ENCODE results near the gene HSD3B1. TPM values are rescaled to one million over a fixed set of nuclear protein-coding genes. Genes with fewer than 3 reads are reported as not detected.

Gene HSD3B1
- polyA plus RNA-seq, 1 donor (not counting 4 experiments of a cell fraction or from before 2014, with no cell fraction given): 0.34 TPM

DNA sequence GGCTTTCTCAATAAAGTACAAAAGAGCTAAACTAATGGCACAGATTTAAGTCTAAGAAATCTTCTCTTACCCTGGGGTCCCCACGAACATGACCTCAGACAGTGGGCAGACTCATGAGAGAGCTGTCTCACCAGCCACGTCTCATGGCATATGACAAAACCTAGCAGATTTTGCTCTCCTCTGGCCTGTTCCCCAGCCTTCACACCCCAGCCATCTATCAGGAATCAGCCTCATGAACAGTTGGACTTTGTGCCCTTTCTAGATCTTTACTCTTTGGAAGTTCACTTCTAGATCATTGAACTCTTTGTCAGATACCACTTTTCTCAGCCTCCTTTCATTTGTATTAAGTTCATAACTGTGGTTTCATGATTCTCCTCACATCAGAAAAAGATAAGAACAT lies 14.2 kb upstream of the HSD3B1 start:
- no peaks in the 10 kb centered on the region for H3K27me3 ChIP-seq (ENCODE audit: control insufficient read depth, extremely low read depth, insufficient read depth, low read length)
- no peak overlapping the region for H3K9ac ChIP-seq (ENCODE audit: control insufficient read depth, extremely low read depth, insufficient read depth, low read length)
- no peaks in the 10 kb centered on the region for H4K20me1 ChIP-seq (ENCODE audit: control insufficient read depth, extremely low read depth, insufficient read depth, low read length)
- H3K36me3 ChIP-seq (ENCODE audit: control insufficient read depth in 2 of 2, extremely low read depth in 1 of 2, insufficient read depth in 2 of 2, low read length in 2 of 2): no peaks in the 10 kb centered on the region
- FAIRE-seq (no peak), DNase-seq (ENCODE audit: low read depth, low spot score) (no peak)
- dilution Hi-C loops (cut with MboI; ENCODE audit: extremely low pct_ligation_motif_present, low sequenced_read_pairs): no loop called here
- H3K4me1 ChIP-seq (ENCODE audit: control insufficient read depth, extremely low read depth, insufficient read depth, low read length): no peaks in the 10 kb centered on the region
- H3K4me3 ChIP-seq (ENCODE audit: control insufficient read depth in 2 of 3, extremely low read depth in 1 of 3, insufficient read depth in 2 of 3, low read depth in 1 of 3, low read length in 3 of 3): no peak overlapping the region
- TF ChIP-seq CTCF (optimal IDR thresholded peaks at IDR 0.05 in 1 of 3, IDR thresholded peaks at IDR 0.05 in 1 of 3, conservative IDR thresholded peaks at IDR 0.05 in 1 of 3; ENCODE audit: extremely low read depth in 1 of 3, insufficient read depth in 2 of 3, low read length in 3 of 3): no peak
- TF ChIP-seq EZH2 (IDR thresholded peaks at IDR 0.05; ENCODE audit: low read length): no peak
- no peak overlapping the region for H2AFZ ChIP-seq (ENCODE audit: control insufficient read depth, low read length)
- no peak overlapping the region for H3K27ac ChIP-seq (ENCODE audit: control insufficient read depth, insufficient read depth, low read length)
- H3K4me2 ChIP-seq (ENCODE audit: control insufficient read depth, extremely low read depth, insufficient read depth, low read depth, low read length): no peak overlapping the region
- no peaks in the 10 kb centered on the region for H3K79me2 ChIP-seq (ENCODE audit: control insufficient read depth, insufficient read depth, low read length)
- no peaks in the 10 kb centered on the region for H3K9me3 ChIP-seq (ENCODE audit: control insufficient read depth, low read depth, low read length)
- H3K9me1 ChIP-seq (ENCODE audit: control insufficient read depth, extremely low read depth, insufficient read depth, low read length): no peaks in the 10 kb centered on the region

DNA sequence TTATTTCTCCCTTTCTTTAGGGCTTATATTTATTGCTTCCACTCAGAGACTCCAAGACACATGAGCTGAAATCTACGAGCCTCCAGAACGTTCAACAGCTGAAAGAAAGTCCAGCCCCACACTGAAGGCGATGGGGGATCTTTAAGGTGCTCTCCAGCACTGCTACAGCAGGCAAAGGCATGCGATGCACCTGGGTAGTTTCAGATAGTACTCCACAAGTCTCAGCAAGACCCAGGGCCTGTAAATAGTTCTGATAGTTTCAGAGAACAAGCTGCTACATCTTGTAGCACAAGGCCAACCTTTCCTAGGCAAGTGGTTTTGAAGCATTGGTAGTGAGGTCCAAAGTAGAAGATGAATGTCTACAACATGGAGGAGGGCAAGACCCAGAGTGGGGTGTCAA lies 2.2 kb upstream of the HSD3B1 start:
- no peaks in the 10 kb centered on the region for H3K36me3 ChIP-seq (ENCODE audit: control insufficient read depth in 2 of 2, extremely low read depth in 1 of 2, insufficient read depth in 2 of 2, low read length in 2 of 2)
- H3K4me3 ChIP-seq (ENCODE audit: control insufficient read depth in 2 of 3, extremely low read depth in 1 of 3, insufficient read depth in 2 of 3, low read depth in 1 of 3, low read length in 3 of 3): peak overlapping the region in 1 of 3 experiments; percentile 22
- H4K20me1 ChIP-seq (ENCODE audit: control insufficient read depth, extremely low read depth, insufficient read depth, low read length): no peaks in the 10 kb centered on the region
- peak overlapping the region; percentile 46 for H3K4me2 ChIP-seq (ENCODE audit: control insufficient read depth, extremely low read depth, insufficient read depth, low read depth, low read length)
- no peaks in the 10 kb centered on the region for H3K9me3 ChIP-seq (ENCODE audit: control insufficient read depth, low read depth, low read length)
- no peak overlapping the region for H2AFZ ChIP-seq (ENCODE audit: control insufficient read depth, low read length)
- H3K4me1 ChIP-seq (ENCODE audit: control insufficient read depth, extremely low read depth, insufficient read depth, low read length): peaks cover 16% of the 10 kb centered on the region
- H3K79me2 ChIP-seq (ENCODE audit: control insufficient read depth, insufficient read depth, low read length): no peaks in the 10 kb centered on the region
- FAIRE-seq: no peak
- no peak overlapping the region for H3K9ac ChIP-seq (ENCODE audit: control insufficient read depth, extremely low read depth, insufficient read depth, low read length)
- no peaks in the 10 kb centered on the region for H3K27me3 ChIP-seq (ENCODE audit: control insufficient read depth, extremely low read depth, insufficient read depth, low read length)
- peak overlapping the region; percentile 36 for H3K27ac ChIP-seq (ENCODE audit: control insufficient read depth, insufficient read depth, low read length)
- no peak for DNase-seq (ENCODE audit: low read depth, low spot score)
- dilution Hi-C loops (cut with MboI; ENCODE audit: extremely low pct_ligation_motif_present, low sequenced_read_pairs): no loop called here
- no peak for TF ChIP-seq CTCF (optimal IDR thresholded peaks at IDR 0.05 in 1 of 3, IDR thresholded peaks at IDR 0.05 in 1 of 3, conservative IDR thresholded peaks at IDR 0.05 in 1 of 3; ENCODE audit: extremely low read depth in 1 of 3, insufficient read depth in 2 of 3, low read length in 3 of 3)
- TF ChIP-seq EZH2 (IDR thresholded peaks at IDR 0.05; ENCODE audit: low read length): no peak
- no peaks in the 10 kb centered on the region for H3K9me1 ChIP-seq (ENCODE audit: control insufficient read depth, extremely low read depth, insufficient read depth, low read length)

Measured in keratinocyte (primary cell).